HG02938 (cell line): ENCODE data around the gene ZCWPW1.
A peak's percentile ranks its signal among the peaks of the same experiment; 100 is the strongest.

Experiments
- ATAC-seq: cut with Tn5 transposase; IDR thresholded peaks from one replicate; pipeline ENCODE4 v1.9.1; 2021; ENCODE audit warnings: mild to moderate bottlenecking, moderate library complexity; ENCODE audit not compliant: unreplicated experiment

ZCWPW1 gene, protein sequence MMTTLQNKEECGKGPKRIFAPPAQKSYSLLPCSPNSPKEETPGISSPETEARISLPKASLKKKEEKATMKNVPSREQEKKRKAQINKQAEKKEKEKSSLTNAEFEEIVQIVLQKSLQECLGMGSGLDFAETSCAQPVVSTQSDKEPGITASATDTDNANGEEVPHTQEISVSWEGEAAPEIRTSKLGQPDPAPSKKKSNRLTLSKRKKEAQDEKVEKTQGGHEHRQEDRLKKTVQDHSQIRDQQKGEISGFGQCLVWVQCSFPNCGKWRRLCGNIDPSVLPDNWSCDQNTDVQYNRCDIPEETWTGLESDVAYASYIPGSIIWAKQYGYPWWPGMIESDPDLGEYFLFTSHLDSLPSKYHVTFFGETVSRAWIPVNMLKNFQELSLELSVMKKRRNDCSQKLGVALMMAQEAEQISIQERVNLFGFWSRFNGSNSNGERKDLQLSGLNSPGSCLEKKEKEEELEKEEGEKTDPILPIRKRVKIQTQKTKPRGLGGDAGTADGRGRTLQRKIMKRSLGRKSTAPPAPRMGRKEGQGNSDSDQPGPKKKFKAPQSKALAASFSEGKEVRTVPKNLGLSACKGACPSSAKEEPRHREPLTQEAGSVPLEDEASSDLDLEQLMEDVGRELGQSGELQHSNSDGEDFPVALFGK

DNA sequence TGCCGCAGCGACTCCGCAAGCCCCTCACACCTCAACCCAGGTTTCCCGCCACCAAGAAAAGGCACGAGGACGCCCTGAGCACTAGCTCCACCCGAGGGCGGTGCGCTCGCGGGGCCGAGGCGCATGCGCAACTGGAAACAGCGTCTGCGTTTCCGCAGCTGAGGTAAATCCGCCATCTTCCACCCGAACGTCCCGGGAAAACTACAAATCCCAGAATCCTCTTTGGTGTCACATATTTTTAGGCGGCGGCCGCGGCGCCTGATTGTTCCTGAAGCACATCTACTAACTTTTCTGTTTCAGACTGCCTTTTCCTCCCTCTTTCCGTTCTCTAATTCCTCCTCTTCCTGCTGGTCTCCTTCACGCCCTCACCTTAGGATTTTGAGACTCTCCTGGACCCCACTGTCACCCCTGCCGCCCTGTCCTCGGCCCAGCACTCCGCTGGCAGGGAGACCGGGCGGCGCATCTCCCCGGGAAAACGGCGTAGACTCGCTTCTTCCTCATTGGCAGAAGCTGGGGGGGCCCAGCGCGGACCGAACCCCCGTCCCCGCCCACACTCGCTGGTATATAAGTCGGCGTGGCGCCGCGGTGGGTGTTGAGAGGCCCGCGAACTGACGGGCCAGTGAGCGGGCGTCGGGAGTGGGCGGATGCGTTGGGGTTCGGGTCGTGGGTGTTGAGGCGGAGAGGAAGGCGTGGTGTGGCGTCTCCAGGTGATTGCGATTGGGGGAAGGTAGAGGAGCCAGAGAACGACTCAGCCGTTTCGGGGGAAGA lies at the start of gene ZCWPW1:
Gene ZCWPW1, minus strand, starts transcription at position 505 of the 768 bp plus-strand sequence. CDS start 8,054 bp downstream, outside the sequence.
- ATAC-seq: peak; percentile 41

DNA sequence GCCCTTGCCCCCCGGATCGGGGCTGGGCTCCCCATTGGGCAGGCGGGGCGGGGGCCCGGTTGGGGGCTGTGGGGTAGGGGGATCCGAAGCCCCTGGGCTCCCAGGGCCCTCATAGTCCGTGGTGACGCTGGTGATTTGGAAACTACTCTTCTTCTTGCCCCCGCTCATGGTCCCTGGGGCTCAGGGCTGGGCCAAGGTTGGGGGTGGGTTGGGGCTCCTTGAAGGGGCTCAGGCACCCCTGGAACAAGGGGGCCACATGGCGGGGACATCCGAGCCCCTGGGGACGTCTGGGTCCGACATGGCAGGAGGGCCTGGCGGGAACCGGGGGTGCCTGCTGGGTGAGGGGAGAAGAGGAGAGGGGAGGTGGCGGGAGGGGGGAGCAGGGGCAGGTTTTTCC lies 49.4 kb upstream of the ZCWPW1 start:
- ATAC-seq: no peak

DNA sequence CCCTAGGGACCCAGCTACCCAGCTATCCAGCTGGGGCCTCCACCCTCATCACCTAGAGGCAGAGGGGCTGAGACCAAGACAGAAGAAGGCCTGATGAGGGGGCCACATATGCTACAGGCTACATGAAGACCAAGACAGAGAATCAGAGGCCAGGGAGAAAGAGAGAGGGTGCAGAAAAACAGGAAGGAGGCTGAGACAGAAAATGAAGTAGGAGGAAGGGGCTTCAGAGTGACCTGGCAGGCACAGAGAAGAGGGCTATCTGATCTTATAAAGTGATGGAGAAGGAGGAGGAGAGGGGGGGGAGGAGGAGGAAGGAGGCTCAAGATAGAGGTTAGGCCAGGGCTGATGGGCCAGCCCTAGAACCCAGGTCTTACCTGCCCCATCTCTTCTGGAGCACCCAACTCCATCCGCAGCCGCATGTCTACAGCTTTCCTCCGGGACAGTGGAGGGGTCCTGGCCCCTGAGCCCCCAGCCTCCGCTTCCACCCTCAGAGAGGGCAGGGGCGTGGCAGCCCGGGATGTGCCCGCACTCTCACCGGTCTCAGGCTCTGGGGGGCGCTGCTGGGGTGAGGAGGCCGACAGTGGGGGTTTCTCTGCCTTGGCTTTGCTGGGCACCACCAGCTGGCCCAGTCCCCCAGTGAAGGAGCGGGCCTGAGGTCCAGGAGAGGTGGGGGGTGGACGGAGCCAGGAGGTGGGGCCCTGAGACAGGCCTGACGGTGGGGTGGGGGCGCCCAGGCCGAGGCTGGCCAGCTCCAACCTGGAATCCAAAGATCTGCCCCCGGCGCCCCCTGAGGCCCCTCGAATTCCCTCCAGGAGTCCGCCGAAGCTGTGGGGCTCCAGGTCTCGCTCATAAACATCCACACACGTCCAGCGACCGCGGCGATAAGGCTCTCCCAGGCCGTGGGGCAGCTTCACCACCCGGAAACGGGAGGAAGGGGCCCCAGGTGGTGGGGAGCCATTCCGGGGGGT lies 48.7 kb upstream of the ZCWPW1 start:
- ATAC-seq: no peak

DNA sequence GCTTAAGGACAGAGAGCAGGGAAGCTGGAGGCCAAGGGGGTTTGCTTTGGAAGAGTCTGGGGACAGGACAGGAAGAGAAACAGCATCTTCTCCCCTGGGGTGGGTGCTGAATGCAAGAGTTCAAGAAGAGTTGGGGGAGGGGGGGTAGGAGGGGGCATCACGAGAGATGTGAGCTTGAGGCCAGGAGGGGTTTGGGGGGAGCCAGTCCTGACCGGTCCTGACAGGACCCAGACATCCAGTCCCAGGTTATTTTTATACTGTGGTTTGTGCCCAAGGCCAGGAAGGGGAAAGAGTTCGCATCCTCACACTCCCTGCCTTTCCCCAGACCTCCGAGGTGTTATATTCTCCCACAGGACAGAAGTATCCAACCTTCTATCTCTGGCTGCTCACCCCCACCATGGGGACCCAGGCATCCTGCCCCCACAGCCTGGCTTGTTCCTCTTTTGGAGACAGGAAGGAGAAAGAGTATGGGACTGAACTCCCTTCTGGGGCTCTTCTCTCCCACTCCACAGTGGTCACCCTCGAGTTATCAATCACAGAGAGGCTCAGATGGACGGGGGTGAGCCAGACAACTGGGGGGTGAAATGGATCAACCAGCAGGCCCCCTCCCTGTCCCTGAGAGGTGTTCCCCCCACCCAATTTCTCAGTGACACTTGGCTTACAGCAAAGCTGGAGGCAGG lies 47.7 kb upstream of the ZCWPW1 start:
- ATAC-seq: no peak

DNA sequence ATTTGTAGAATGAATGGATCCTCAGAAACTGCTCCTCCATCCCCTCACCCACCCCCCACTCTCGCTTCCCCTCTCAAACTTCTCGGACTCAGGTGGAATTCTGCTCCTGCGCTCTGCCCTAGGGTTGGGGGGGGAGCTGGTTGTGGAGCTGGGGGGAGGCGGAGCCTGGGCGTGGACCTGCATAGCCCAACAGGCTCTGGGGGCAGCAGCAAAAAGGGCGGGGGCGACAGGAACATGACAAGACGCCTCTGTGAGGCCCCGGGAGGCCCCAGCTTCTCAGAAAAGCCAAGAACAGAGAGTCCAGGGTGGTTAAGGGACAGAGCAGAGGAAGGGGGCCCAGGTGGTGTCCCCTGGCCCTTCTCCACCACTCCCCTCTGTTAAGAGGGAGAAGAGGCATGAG lies 47.0 kb upstream of the ZCWPW1 start:
- ATAC-seq: no peak

DNA sequence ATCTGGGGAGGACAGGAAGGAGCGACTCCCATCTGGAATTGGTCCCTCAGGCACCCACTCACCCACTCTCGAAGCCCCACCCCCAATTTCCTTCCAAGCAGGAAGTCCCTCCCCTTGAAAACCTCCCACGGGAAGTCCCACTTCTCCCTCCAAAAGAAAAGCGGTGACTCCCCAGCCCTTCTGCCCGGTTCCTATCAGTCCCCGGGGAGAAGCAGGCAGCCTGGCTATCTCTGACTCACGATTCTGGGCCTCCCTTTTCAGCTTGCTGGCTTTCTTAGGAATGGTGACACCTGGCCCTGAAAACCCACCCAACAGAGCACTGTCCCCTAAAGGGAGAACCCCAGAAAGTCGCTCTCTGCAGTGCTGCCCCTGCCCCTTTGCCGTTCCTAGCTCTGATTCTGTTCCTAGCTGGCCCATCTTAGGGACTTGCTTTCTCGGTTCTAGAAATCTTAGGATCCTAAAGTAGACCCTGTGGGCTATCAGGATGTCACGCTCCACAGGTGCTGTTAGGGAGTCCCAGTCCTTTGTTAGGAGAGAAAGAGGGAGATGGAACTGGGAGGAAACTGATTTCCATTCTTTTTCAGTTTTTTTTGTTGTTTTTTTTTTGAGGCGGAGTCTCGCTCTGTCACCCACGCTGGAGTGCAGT lies 44.5 kb upstream of the ZCWPW1 start:
- no peak for ATAC-seq

DNA sequence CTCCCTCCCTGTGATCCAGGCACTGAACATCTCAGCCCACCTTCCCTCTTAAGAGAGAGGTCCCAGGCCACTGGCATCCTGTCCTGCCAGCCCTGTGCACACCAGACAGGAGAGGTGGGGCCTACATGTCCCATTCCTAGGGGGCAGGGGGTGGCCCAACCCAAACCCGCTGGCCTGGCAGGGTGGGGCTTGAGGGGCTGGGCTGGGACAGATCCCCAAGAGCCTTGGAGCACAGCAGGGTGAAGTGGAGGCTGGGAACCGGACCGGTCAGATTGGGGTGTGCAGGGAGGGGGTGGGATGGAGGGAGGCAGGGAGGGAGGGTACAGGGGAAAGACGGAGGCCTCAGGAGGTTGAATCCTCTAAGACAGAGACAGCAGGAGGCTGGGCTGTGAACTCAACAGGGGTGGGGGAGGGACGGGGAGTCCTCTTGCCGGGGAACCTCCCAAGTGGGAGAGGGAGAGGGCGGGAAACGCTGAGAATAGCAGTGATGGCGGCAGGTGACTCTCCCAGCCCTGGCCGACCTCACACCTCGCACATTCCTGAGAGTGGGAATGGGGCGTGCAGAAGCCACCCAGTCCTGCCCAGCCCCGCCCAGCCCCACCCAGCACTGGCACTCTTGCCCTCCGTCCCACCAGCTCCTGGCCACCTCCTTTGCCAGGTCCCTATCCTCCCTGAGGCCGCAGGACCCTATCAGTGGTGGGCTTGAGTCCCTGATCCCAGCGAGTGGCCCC lies 43.8 kb upstream of the ZCWPW1 start:
- ATAC-seq: no peak

DNA sequence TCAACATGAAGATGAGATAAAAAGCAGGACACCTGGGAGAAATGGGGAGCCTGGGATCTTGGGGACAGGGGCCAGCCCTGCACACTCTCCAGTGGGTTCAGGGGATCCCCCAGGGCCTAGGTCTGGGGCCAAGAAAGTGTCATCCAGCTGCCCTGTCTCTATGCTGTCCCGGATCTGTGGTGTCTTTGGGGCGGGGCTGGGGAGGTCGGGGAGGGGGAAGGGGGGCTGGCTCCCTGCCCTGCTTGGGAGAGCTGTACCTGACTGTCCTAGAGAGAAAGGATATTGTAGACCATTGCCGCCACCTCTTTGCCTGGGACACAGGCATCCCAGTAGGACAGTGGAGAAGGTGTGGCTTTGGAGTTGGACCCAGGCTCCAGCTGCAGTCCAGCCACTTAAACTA lies 42.5 kb upstream of the ZCWPW1 start:
- no peak for ATAC-seq

DNA sequence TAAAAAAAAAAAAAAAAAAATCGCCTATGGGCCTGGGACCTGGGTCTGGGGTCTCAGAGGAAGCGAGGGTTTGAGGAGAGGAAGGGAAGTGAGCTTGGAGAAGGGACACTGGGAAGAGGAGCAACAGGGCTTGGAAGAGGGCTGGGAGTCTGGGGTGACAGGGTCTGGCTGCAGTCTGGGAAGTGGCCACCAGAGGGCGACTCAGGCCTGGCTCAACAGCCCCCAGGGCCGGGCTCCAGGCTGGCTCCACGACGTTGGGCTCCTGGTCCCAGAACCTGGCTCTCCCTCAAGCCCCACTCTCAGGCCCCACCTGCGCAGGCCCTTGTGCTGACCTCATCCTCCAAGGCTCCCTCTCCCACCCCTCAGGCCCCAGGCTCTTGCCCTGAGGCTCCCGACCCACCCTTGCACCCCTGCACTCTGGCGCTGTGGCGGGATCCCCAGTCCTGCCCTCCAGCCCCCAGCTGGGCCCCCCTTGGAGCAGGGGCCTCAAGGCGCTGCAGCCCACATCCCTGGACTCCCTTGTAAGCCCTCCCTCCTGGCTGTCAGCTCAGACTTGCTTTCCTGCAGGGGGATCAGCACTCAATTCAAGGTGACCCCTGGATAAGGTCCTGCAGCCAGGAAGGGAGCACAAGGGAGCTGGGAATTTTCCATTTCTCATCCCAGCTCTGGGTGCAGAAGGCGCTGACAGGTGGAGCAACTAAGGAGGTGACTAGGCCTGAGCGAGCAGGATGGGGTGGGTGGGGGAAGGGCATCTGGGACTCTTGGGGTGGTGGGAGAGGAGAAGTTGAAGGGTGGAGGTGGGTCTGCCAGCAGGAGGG lies 40.9 kb upstream of the ZCWPW1 start:
- no peak for ATAC-seq

DNA sequence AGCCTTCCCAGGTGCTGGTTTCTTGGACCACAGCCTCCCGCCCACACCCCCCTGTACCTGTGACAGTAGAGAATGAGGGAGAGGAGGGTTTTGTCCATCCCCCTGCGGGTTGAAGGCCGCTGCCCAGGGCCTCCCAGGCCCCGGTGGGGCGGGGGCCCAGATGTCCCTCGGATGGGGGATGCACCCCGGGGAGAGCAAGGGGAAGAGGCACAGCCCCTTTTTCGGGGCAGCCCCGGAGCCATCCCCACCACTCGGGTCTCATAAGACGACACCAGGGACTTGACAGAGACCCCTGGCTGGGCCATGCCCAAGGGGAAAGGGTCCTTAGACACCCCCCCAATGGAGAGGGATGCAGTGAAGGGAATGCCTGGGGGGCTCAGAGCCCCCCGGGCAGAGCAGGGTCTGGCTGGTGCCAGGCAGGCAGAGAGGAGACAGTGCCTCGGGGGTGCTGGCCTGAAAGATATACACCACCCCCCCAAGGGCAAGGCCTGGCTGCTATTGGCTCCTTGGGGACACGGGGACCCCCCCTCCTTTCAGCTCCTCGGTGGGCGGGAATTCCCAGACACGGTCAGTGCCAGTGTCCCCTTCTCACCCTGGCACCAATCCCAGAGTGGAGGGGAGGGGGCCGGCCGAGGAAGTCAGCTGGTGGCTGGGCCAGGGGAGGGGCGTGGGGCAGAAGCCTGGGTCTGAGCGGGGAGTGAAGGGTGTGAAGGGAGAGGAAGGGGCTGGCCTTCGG lies 39.3 kb upstream of the ZCWPW1 start:
- no peak for ATAC-seq

DNA sequence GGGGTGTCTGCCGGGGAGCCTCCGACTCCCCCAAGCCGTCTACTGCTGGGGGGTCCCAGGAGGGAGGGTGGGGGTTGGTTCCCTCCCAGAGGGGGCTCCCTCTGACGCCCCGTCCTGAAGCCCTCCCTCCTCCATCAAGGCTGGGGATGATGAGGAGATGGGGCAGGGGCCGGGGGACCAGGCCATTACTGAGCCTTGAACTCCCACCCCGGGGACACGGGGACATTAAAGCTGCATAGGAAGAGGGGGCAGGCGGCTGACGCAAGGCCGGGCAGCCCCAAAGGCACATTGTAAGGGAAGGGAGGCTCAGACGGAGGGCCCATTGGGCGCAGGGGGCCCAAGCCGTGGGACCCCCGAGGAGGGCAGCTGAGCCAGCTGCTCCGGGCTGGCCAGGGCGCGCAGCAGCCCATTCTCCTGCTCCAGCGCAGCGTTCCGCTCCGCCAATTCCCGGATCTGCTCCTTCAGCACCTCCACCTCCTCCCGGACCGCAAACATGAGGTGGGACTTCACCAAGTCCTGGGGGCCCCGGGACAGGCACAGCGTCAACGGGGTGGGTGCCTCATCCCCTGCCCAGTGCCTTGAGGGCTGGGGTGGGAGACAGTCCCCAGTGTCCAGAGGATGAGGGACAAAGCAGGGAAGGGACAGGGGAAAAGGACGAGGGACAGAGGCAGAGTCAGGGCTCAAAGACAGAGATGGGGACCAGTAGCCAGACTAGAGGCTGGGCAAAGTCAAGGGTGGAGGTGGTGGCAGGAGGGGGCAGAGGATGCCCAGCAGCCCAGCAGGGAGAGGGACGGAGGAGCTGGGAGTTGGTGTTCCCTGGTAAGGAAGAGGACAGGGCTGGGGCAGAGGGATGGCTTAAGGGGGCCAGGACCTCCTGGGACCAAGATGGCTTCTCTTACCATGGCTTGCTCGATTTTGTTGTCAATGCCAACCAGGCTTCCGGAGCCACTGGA lies 38.4 kb upstream of the ZCWPW1 start:
- no peak for ATAC-seq

DNA sequence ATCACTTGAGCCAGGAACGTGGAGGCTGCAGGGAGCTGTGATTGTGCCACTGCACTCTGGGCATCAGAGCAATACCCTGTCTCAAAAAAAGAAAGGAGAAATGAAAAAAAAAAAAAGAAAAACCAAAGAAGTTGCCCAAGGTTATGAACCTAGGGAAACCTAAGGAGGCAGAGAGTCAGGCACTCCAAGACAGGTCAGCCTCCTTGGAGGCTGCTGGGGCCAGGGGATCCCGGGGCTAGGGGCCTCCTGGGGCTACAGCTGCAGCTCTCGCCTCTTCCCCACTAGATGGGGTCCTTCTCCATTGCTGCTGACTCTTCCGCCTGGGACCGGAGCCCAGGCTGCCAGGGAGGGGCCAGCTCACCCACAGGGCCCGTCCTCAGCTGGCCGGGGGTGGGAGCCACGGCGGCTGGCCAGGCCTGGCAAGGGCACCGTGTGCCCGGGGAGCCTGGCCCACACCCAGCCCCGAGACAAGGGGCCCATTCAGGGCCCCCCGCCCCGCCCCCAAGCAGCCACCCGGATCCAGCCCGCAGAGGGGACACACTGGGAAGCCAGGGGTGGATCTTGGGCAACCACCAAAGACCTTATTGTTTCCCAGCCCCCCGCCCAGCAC lies 37.3 kb upstream of the ZCWPW1 start:
- ATAC-seq: no peak

DNA sequence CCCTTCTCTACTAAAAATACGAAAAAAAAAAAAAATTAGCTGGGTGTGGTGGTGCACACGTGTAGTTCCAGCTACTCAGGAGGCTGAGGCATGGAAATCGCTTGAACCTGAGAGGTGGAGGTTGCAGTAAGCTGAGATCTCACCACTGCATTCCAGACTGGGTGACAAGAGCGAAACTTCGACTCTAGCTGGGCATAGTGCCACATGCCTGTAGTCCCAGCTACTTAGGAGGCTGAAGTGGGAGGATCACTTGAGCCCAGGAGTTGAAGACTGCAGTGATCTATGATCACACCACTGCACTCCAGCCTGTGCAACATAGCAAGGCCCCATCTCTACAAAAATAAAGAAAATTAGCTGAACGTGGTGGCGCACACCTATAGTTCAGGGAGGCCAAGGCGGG lies 36.8 kb upstream of the ZCWPW1 start:
- ATAC-seq: no peak

DNA sequence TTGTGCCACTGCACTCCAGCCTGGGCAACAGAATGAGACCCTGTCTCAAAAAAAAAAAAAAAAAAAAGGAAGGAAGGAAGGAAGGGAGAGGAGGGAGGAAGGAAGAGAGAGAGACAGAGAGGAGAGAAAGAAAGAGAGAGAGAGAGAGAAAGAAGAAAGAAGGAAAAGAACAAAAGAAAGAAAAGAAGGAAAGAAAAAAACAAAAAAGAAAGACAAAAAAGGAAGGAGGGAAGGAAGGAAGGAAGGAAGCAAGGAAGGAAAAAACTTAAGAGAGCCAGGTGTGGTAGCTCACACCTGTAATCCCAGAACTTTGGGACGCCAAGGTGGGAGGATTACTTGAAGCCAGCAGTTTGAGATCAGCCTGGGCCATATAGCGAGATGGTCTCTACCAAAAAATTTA lies 36.3 kb upstream of the ZCWPW1 start:
- ATAC-seq: no peak

DNA sequence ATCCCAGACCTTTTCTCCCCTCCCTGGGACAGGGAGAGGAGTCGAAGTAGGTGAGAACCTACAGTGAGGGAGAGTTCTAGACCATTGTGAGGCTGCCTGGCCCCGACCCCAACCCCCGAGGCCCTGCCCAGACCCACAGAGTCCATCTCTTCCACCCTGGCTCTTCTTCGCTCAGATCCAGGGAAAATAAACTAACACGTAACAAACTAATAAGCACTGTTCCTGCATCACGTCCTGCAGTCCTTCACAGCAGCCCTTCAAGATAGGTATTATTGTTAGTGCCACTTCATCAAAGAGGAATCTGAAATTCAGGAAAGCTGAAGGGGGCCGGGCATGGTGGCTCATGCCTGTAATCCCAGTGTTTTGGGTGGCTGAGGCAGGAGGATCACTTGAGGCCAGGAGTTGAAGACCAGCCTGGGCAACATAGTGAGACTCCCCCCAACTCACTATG lies 35.7 kb upstream of the ZCWPW1 start, which contains the start of gene SPACDR:
Gene SPACDR, minus strand, starts transcription at position 51 of the 451 bp plus-strand sequence. CDS start 235 bp downstream, outside the sequence.
- ATAC-seq: no peak

DNA sequence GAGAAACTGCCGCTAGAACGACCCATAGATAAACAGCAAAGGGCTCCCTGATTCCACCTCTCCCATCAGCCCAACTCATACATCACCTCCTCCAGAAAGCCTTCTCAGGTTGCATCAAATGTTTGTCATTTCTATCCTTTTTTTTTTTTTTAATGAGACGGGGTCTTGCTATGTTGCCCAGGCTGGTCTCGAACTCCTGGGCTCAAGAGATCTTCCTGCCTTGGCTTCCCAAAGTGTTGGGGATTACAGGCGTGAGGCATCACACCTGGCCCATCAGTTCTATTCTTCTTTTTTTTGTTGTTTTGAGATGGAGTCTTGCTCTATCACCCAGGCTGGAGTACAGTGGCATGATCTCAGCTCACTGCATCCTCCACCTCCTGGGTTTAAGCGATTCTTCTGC lies 28.5 kb upstream of the ZCWPW1 start:
- no peak for ATAC-seq
